SK-N-MC (cell line): ENCODE data around the gene TMED3.

Experiments used
- EZH2 ChIP-seq: fragments of 200-600 bp; sonication (generic); IDR thresholded peaks from one replicate; pipeline ENCODE4 v1.6.1; 2017; ENCODE audit warnings: antibody characterized with exemption
- FOXP2 ChIP-seq: optimal IDR thresholded peaks from 2 replicates; pipeline ENCODE3; 2011; ENCODE audit warnings: mild to moderate bottlenecking, moderate library complexity; ENCODE audit not compliant: insufficient read depth; ENCODE audit errors: extremely low read length, control extremely low read depth
- POLR2AphosphoS5 ChIP-seq: IDR thresholded peaks from 2 replicates; pipeline ENCODE4 v1.6.1; 2012; ENCODE audit warnings: mild to moderate bottlenecking, low read depth, low read length, borderline replicate concordance

GRCh38 chr15:79265167-79265566 lies 45.7 kb upstream of the TMED3 start:
- TF ChIP-seq POLR2AphosphoS5 = no peak
- no peak for TF ChIP-seq FOXP2
- TF ChIP-seq EZH2 = no peak
